GM12891 (cell line): ENCODE data around the gene MMP20.

Source experiments
- PAX5 ChIP-seq: IDR thresholded peaks from 2 replicates; pipeline ENCODE4 v1.6.1; 2011; ENCODE audit warnings: low read length, moderate library complexity, mild to moderate bottlenecking; ENCODE audit not compliant: insufficient read depth, severe bottlenecking
- POLR2A ChIP-seq: IDR thresholded peaks from 2 replicates; pipeline ENCODE4 v1.6.1; 2011; ENCODE audit warnings: low read depth, low read length, control low read depth
- POLR2AphosphoS5 ChIP-seq: IDR thresholded peaks from 2 replicates; pipeline ENCODE4 v1.6.1; 2011; ENCODE audit warnings: low read depth, low read length, control low read depth
- TAF1 ChIP-seq: IDR thresholded peaks from 2 replicates; pipeline ENCODE4 v1.6.1; 2011; ENCODE audit warnings: low read depth, low read length, control low read depth

GRCh38 chr11:102623128-102623527, 2.0 kb downstream of the MMP20 start:
- TF ChIP-seq TAF1 (no peak), POLR2A (no peak), PAX5 (no peak), POLR2AphosphoS5 (no peak)
